Measurements from ENCODE around the gene SMURF1. TPM values are rescaled to one million over a fixed set of nuclear protein-coding genes. Genes with fewer than 3 reads are reported as not detected.

Gene SMURF1
- total RNA-seq, 1 donor from 2014 or later: 22.1 TPM

GRCh38 chr7:99000196-99000903 lies 143.6 kb downstream of the SMURF1 start:
- no peak for TF ChIP-seq CTCF (conservative IDR thresholded peaks at IDR 0.05)
- Mint-ChIP-seq H3K36me3 (peaks cover 24% of the 10 kb centered on the region), H3K9me3 (no peaks in the 10 kb centered on the region), H3K27ac (no peak overlapping the region), H3K4me3 (no peak overlapping the region), H3K4me1 (ENCODE audit: unreplicated experiment) (no peaks in the 10 kb centered on the region), H3K27me3 (no peaks in the 10 kb centered on the region)
- DNase-seq (ENCODE audit: extremely low spot score, unreplicated experiment): no peak

GRCh38 chr7:98998821-98999725 lies 144.8 kb downstream of the SMURF1 start:
- no peak for TF ChIP-seq CTCF (conservative IDR thresholded peaks at IDR 0.05)
- peak; percentile 42 for DNase-seq (ENCODE audit: extremely low spot score, unreplicated experiment)
- Mint-ChIP-seq H3K4me1 (ENCODE audit: unreplicated experiment) (no peaks in the 10 kb centered on the region), H3K36me3 (peaks cover 19% of the 10 kb centered on the region), H3K27ac (peak overlapping the region; percentile 7), H3K4me3 (no peak overlapping the region), H3K9me3 (no peaks in the 10 kb centered on the region), H3K27me3 (no peaks in the 10 kb centered on the region)

- Mint-ChIP-seq H3K4me3 (no peak overlapping the region), H3K9me3 (no peaks in the 10 kb centered on the region), H3K27me3 (no peaks in the 10 kb centered on the region), H3K4me1 (ENCODE audit: unreplicated experiment) (no peaks in the 10 kb centered on the region), H3K27ac (no peak overlapping the region), H3K36me3 (peaks cover 19% of the 10 kb centered on the region)
- no peak for TF ChIP-seq CTCF (conservative IDR thresholded peaks at IDR 0.05)
- DNase-seq (ENCODE audit: extremely low spot score, unreplicated experiment): no peak
Measured at GRCh38 chr7:98997846-98998245, 146.1 kb downstream of the SMURF1 start.

GRCh38 chr7:98996150-98996552 lies 147.8 kb downstream of the SMURF1 start:
- no peak for TF ChIP-seq CTCF (conservative IDR thresholded peaks at IDR 0.05)
- Mint-ChIP-seq H3K27me3 (no peaks in the 10 kb centered on the region), H3K36me3 (peaks cover 15% of the 10 kb centered on the region), H3K4me3 (no peak overlapping the region), H3K27ac (no peak overlapping the region), H3K4me1 (ENCODE audit: unreplicated experiment) (no peaks in the 10 kb centered on the region), H3K9me3 (no peaks in the 10 kb centered on the region)
- DNase-seq (ENCODE audit: extremely low spot score, unreplicated experiment): no peak

- Mint-ChIP-seq H3K4me1 (ENCODE audit: unreplicated experiment) (no peaks in the 10 kb centered on the region), H3K27ac (no peak overlapping the region), H3K9me3 (no peaks in the 10 kb centered on the region)
Measured at GRCh38 chr7:98995523-98996149, 148.3 kb downstream of the SMURF1 start.

More at GRCh38 chr7:98995523-98996149, 148.3 kb downstream of the SMURF1 start:
- no peak for TF ChIP-seq CTCF (conservative IDR thresholded peaks at IDR 0.05)
- no peaks in the 10 kb centered on the region for H3K27me3 Mint-ChIP-seq
- no peak overlapping the region for H3K4me3 Mint-ChIP-seq
- DNase-seq (ENCODE audit: extremely low spot score, unreplicated experiment): no peak
- peaks cover 12% of the 10 kb centered on the region for H3K36me3 Mint-ChIP-seq
